Measurements from ENCODE around the gene CCDC157. TPM values are rescaled to one million over a fixed set of nuclear protein-coding genes. Genes with fewer than 3 reads are reported as not detected.

The CCDC157 gene
- total and polyA plus RNA-seq, 9 of the 15 experiments (the other 6 are each of a cell fraction or from before 2014, with no cell fraction given), result 0.04 to 1.3 (median 0.68) TPM

GRCh38 chr22:30333707-30334087 is 23.1 kb upstream of the CCDC157 start (continued):
- TF ChIP-seq ZBTB12 (CRISPR knock-in tag; IDR thresholded peaks at IDR 0.05), result no peak
- TF ChIP-seq RNF219 (CRISPR knock-in tag; IDR thresholded peaks at IDR 0.05), result no peak
- TF ChIP-seq GTF3C2 (IDR thresholded peaks at IDR 0.05; ENCODE audit: borderline replicate concordance, extremely low read depth, insufficient read length), result no peak

- ATAC-seq (no peak), DNase-seq (ENCODE audit: extremely low read depth in 1 of 4, low spot score in 3 of 4) (no peak), FAIRE-seq (no peak)
- Histone ChIP-seq H3K4me1 (replicated peaks in 1 of 2; ENCODE audit: control insufficient read depth in 2 of 2, insufficient read depth in 2 of 2, low read length in 2 of 2) (peaks cover 0 to 5% of the 10 kb centered on the region in 2 experiments; a peak in 2 of 5 replicates), H3K4me2 (ENCODE audit: insufficient read depth, low read length) (no peak overlapping the region), H3K9me1 (ENCODE audit: control insufficient read depth, insufficient read depth, low read length) (no peaks in the 10 kb centered on the region), H3K36me3 (ENCODE audit: control insufficient read depth, insufficient read depth, low read length) (peaks cover 84% of the 10 kb centered on the region), H3K9ac (ENCODE audit: insufficient read depth in 1 of 2, low read depth in 2 of 2, low read length in 2 of 2) (no peak overlapping the region), H3K27ac (ENCODE audit: extremely low read depth, low read depth, low read length) (no peak overlapping the region), H3K9me3 (replicated peaks; ENCODE audit: control insufficient read depth, insufficient read depth, low read depth, low read length) (no peaks in the 10 kb centered on the region), H3K4me3 (no peak overlapping the region), H4K20me1 (replicated peaks; ENCODE audit: control insufficient read depth, insufficient read depth, low read length) (no peaks in the 10 kb centered on the region), H2AFZ (ENCODE audit: low read depth, low read length) (no peak overlapping the region), H3K79me2 (ENCODE audit: control insufficient read depth, insufficient read depth, low read length) (no peaks in the 10 kb centered on the region), H3K27me3 (ENCODE audit: control insufficient read depth in 2 of 2, insufficient read depth in 2 of 2, low read length in 2 of 2) (no peaks in the 10 kb centered on the region)
- WGBS (ENCODE audit: insufficient coverage, low coverage, missing lambda C conversion rate), result 97% methylated on average over 3 of the region's 4 CpGs
- ChIA-PET CTCF (ENCODE audit: low intra/inter-chr PET ratio) (no interaction called here), POLR2A (interaction anchor here (0.7 to 1.1 kb wide), 2 partner anchors 10 to 15 kb away, joined by 3 to 4 read pairs; no protein-coding TSS in a partner anchor)
- TF ChIP-seq ZNF551 (CRISPR knock-in tag; IDR thresholded peaks at IDR 0.05) (no peak), U2AF2 (optimal IDR thresholded peaks at IDR 0.05; ENCODE audit: low read depth, low read length) (no peak), RBM15 (IDR thresholded peaks at IDR 0.05; ENCODE audit: insufficient read depth, low read length) (no peak), ETS1 (conservative IDR thresholded peaks at IDR 0.05; ENCODE audit: control insufficient read depth, low read depth, low read length) (no peak), RAD21 (CRISPR knock-in tag; conservative IDR thresholded peaks at IDR 0.05 in 1 of 2, IDR thresholded peaks at IDR 0.05 in 1 of 2) (no peak)
- in situ Hi-C loops (cut with MboI), result no loop called here
- BruUV-seq (replicated peaks), result no TSS peak
- intact Hi-C loops (cut with micrococcal nuclease), result no loop called here
Observed at GRCh38 chr22:30334646-30335045, 22.2 kb upstream of the CCDC157 start.
